ENCODE results near the gene LRRFIP1. TPM values are rescaled to one million over a fixed set of nuclear protein-coding genes. Genes with fewer than 3 reads are reported as not detected.

The LRRFIP1 gene
- total and polyA plus RNA-seq, 2 of the 13 experiments (the other 11 are each of a cell fraction or from before 2014, with no cell fraction given): 15.9 to 40.5 TPM

DNA sequence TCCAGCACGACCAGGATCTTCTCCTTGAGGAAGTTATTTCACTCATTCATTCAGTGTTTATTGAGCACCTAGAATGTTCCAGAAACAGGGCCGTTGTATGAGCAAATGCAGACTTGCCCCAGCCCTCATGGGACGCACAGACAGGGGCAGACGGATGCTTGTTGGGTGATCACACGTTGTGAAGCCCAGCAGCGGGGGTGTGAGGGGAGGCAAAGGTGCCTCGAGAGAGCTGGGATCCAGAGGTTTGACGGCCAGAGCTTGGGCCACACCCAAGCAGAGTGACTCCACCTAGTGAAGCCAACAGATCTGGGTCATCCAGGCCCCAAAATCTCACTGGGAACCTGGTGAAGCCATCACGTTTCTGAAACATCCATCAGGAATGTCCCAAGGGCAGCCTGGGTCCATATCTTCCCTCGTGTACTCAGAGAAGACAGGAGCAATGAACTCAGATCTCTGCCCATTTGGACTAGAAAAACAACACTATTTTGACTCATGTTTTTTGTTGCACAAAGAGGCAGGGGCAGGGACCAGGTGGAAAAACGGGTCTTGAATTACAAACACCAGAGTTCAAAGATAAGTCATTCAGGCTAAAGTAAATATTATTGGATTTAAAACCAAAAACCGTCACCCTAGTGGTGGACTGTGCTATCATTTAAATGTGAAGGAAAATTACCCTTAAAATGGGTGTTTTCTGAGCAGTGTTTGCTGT lies 116.3 kb downstream of the LRRFIP1 start (continued):
- TF ChIP-seq, protein P1, sequence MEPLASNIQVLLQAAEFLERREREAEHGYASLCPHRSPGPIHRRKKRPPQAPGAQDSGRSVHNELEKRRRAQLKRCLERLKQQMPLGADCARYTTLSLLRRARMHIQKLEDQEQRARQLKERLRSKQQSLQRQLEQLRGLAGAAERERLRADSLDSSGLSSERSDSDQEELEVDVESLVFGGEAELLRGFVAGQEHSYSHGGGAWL (CRISPR knock-in tag; IDR thresholded peaks at IDR 0.05): no peak; the same call in 1 of the 2 replicates
- TF ChIP-seq, protein P2, sequence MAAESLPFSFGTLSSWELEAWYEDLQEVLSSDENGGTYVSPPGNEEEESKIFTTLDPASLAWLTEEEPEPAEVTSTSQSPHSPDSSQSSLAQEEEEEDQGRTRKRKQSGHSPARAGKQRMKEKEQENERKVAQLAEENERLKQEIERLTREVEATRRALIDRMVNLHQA (CRISPR knock-in tag; IDR thresholded peaks at IDR 0.05): no peak
- TF ChIP-seq RCOR2 (CRISPR knock-in tag; IDR thresholded peaks at IDR 0.05) (peak; percentile 89), THAP11 (CRISPR knock-in tag; IDR thresholded peaks at IDR 0.05) (peak; percentile 56), KLF12 (CRISPR knock-in tag; IDR thresholded peaks at IDR 0.05; ENCODE audit: borderline replicate concordance) (no peak; the same call in 1 of the 2 replicates), ZNF367 (CRISPR knock-in tag; IDR thresholded peaks at IDR 0.05; ENCODE audit: borderline replicate concordance) (no peak), SATB2 (CRISPR knock-in tag; IDR thresholded peaks at IDR 0.05) (0 out of 2 replicates have a peak, but pooled peaks have one; percentile 17), GATAD1 (CRISPR knock-in tag; IDR thresholded peaks at IDR 0.05) (peak; percentile 54; the same call in 1 of the 2 replicates), GZF1 (CRISPR knock-in tag; IDR thresholded peaks at IDR 0.05) (0 out of 2 replicates have a peak, but pooled peaks have one; percentile 7)
- TF ChIP-seq, protein P3, sequence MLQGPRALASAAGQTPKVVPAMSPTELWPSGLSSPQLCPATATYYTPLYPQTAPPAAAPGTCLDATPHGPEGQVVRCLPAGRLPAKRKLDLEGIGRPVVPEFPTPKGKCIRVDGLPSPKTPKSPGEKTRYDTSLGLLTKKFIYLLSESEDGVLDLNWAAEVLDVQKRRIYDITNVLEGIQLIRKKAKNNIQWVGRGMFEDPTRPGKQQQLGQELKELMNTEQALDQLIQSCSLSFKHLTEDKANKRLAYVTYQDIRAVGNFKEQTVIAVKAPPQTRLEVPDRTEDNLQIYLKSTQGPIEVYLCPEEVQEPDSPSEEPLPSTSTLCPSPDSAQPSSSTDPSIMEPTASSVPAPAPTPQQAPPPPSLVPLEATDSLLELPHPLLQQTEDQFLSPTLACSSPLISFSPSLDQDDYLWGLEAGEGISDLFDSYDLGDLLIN (CRISPR knock-in tag; IDR thresholded peaks at IDR 0.05; ENCODE audit: borderline replicate concordance): no peak
- TF ChIP-seq, protein P4, sequence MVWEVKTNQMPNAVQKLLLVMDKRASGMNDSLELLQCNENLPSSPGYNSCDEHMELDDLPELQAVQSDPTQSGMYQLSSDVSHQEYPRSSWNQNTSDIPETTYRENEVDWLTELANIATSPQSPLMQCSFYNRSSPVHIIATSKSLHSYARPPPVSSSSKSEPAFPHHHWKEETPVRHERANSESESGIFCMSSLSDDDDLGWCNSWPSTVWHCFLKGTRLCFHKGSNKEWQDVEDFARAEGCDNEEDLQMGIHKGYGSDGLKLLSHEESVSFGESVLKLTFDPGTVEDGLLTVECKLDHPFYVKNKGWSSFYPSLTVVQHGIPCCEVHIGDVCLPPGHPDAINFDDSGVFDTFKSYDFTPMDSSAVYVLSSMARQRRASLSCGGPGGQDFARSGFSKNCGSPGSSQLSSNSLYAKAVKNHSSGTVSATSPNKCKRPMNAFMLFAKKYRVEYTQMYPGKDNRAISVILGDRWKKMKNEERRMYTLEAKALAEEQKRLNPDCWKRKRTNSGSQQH (CRISPR knock-in tag; IDR thresholded peaks at IDR 0.05; ENCODE audit: low read depth): no peak; the same call in 1 of the 2 replicates
- TF ChIP-seq, protein P5, sequence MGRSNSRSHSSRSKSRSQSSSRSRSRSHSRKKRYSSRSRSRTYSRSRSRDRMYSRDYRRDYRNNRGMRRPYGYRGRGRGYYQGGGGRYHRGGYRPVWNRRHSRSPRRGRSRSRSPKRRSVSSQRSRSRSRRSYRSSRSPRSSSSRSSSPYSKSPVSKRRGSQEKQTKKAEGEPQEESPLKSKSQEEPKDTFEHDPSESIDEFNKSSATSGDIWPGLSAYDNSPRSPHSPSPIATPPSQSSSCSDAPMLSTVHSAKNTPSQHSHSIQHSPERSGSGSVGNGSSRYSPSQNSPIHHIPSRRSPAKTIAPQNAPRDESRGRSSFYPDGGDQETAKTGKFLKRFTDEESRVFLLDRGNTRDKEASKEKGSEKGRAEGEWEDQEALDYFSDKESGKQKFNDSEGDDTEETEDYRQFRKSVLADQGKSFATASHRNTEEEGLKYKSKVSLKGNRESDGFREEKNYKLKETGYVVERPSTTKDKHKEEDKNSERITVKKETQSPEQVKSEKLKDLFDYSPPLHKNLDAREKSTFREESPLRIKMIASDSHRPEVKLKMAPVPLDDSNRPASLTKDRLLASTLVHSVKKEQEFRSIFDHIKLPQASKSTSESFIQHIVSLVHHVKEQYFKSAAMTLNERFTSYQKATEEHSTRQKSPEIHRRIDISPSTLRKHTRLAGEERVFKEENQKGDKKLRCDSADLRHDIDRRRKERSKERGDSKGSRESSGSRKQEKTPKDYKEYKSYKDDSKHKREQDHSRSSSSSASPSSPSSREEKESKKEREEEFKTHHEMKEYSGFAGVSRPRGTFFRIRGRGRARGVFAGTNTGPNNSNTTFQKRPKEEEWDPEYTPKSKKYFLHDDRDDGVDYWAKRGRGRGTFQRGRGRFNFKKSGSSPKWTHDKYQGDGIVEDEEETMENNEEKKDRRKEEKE (IDR thresholded peaks at IDR 0.05): no peak
- TF ChIP-seq, protein P6, sequence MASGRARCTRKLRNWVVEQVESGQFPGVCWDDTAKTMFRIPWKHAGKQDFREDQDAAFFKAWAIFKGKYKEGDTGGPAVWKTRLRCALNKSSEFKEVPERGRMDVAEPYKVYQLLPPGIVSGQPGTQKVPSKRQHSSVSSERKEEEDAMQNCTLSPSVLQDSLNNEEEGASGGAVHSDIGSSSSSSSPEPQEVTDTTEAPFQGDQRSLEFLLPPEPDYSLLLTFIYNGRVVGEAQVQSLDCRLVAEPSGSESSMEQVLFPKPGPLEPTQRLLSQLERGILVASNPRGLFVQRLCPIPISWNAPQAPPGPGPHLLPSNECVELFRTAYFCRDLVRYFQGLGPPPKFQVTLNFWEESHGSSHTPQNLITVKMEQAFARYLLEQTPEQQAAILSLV (CRISPR knock-in tag; IDR thresholded peaks at IDR 0.05; ENCODE audit: borderline replicate concordance): no peak; the same call in 1 of the 2 replicates
- TF ChIP-seq, protein P7, sequence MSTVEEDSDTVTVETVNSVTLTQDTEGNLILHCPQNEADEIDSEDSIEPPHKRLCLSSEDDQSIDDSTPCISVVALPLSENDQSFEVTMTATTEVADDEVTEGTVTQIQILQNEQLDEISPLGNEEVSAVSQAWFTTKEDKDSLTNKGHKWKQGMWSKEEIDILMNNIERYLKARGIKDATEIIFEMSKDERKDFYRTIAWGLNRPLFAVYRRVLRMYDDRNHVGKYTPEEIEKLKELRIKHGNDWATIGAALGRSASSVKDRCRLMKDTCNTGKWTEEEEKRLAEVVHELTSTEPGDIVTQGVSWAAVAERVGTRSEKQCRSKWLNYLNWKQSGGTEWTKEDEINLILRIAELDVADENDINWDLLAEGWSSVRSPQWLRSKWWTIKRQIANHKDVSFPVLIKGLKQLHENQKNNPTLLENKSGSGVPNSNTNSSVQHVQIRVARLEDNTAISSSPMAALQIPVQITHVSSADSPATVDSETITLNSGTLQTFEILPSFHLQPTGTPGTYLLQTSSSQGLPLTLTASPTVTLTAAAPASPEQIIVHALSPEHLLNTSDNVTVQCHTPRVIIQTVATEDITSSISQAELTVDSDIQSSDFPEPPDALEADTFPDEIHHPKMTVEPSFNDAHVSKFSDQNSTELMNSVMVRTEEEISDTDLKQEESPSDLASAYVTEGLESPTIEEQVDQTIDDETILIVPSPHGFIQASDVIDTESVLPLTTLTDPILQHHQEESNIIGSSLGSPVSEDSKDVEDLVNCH (CRISPR knock-in tag; IDR thresholded peaks at IDR 0.05): no peak
- TF ChIP-seq, protein P8, sequence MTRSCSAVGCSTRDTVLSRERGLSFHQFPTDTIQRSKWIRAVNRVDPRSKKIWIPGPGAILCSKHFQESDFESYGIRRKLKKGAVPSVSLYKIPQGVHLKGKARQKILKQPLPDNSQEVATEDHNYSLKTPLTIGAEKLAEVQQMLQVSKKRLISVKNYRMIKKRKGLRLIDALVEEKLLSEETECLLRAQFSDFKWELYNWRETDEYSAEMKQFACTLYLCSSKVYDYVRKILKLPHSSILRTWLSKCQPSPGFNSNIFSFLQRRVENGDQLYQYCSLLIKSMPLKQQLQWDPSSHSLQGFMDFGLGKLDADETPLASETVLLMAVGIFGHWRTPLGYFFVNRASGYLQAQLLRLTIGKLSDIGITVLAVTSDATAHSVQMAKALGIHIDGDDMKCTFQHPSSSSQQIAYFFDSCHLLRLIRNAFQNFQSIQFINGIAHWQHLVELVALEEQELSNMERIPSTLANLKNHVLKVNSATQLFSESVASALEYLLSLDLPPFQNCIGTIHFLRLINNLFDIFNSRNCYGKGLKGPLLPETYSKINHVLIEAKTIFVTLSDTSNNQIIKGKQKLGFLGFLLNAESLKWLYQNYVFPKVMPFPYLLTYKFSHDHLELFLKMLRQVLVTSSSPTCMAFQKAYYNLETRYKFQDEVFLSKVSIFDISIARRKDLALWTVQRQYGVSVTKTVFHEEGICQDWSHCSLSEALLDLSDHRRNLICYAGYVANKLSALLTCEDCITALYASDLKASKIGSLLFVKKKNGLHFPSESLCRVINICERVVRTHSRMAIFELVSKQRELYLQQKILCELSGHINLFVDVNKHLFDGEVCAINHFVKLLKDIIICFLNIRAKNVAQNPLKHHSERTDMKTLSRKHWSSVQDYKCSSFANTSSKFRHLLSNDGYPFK (CRISPR knock-in tag; IDR thresholded peaks at IDR 0.05; ENCODE audit: borderline replicate concordance): peak; percentile 41; the same call in 1 of the 2 replicates

Data from HepG2 (cell line).